Measurements from ENCODE around the gene SUPT20H.

DNA sequence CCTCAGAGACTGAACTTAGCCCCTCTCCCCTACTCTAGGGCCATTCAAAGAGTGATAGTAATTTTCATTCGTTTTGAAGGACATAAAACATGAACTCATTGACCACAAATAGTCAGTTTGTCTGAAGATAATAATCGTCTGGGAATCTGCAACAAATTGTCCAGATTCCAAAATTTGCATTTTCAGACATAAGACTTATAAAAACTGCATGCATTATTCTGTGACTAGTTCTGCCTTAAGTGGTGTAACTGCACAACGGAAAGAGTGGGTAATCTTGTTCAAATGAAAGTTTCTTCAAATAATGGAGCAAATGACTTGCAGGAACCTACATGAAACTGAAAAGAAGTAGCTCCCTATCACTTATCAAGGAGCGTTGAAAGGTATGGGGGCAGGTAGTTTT is 37.6 kb upstream of the SUPT20H start:
- TF ChIP-seq POLR2A (IDR thresholded peaks at IDR 0.05): no peak
- TF ChIP-seq, protein P1, sequence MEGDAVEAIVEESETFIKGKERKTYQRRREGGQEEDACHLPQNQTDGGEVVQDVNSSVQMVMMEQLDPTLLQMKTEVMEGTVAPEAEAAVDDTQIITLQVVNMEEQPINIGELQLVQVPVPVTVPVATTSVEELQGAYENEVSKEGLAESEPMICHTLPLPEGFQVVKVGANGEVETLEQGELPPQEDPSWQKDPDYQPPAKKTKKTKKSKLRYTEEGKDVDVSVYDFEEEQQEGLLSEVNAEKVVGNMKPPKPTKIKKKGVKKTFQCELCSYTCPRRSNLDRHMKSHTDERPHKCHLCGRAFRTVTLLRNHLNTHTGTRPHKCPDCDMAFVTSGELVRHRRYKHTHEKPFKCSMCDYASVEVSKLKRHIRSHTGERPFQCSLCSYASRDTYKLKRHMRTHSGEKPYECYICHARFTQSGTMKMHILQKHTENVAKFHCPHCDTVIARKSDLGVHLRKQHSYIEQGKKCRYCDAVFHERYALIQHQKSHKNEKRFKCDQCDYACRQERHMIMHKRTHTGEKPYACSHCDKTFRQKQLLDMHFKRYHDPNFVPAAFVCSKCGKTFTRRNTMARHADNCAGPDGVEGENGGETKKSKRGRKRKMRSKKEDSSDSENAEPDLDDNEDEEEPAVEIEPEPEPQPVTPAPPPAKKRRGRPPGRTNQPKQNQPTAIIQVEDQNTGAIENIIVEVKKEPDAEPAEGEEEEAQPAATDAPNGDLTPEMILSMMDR (IDR thresholded peaks at IDR 0.05): no peak

Data from body of pancreas (tissue), 4 donors.